Measurements from ENCODE around the gene ERFE.

- TF ChIP-seq EP300 (IDR thresholded peaks at IDR 0.05; ENCODE audit: borderline replicate concordance in 1 of 2, control insufficient read depth in 1 of 2, low read depth in 2 of 2, low read length in 2 of 2) = no peak
- TF ChIP-seq SMC3 (IDR thresholded peaks at IDR 0.05; ENCODE audit: borderline replicate concordance, low read length) = no peak
- TF ChIP-seq CHD4 (IDR thresholded peaks at IDR 0.05) = no peak
- TF ChIP-seq, protein P1, sequence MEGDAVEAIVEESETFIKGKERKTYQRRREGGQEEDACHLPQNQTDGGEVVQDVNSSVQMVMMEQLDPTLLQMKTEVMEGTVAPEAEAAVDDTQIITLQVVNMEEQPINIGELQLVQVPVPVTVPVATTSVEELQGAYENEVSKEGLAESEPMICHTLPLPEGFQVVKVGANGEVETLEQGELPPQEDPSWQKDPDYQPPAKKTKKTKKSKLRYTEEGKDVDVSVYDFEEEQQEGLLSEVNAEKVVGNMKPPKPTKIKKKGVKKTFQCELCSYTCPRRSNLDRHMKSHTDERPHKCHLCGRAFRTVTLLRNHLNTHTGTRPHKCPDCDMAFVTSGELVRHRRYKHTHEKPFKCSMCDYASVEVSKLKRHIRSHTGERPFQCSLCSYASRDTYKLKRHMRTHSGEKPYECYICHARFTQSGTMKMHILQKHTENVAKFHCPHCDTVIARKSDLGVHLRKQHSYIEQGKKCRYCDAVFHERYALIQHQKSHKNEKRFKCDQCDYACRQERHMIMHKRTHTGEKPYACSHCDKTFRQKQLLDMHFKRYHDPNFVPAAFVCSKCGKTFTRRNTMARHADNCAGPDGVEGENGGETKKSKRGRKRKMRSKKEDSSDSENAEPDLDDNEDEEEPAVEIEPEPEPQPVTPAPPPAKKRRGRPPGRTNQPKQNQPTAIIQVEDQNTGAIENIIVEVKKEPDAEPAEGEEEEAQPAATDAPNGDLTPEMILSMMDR (IDR thresholded peaks at IDR 0.05 in 2 of 3, conservative IDR thresholded peaks at IDR 0.05 in 1 of 3; ENCODE audit: control insufficient read depth in 2 of 3, extremely low read depth in 1 of 3, insufficient read depth in 1 of 3, low read depth in 3 of 3, low read length in 3 of 3) = peak in 2 of 3 experiments; percentile 29 to 52; a peak in 3 of 6 replicates
- no peak for TF ChIP-seq ZBTB33 (IDR thresholded peaks at IDR 0.05)
- no peak for TF ChIP-seq USF1 (IDR thresholded peaks at IDR 0.05; ENCODE audit: borderline replicate concordance, extremely low read length, insufficient read depth, low read depth, low read length)
- TF ChIP-seq POLR2AphosphoS5 (IDR thresholded peaks at IDR 0.05; ENCODE audit: low read length) = no peak
- no peak for TF ChIP-seq ATF7 (IDR thresholded peaks at IDR 0.05; ENCODE audit: low read depth)
- TF ChIP-seq TAF1 (IDR thresholded peaks at IDR 0.05; ENCODE audit: borderline replicate concordance, low read depth, low read length) = no peak
- TF ChIP-seq TCF7 (IDR thresholded peaks at IDR 0.05; ENCODE audit: borderline replicate concordance) = no peak
- TF ChIP-seq TARDBP (IDR thresholded peaks at IDR 0.05; ENCODE audit: borderline replicate concordance) = no peak
Measured at GRCh38 chr2:238158509-238159070, at the start of gene ERFE.

Data from GM12878 (cell line).